Measurements from ENCODE around the gene KCNJ2. TPM values are rescaled to one million over a fixed set of nuclear protein-coding genes. Genes with fewer than 3 reads are reported as not detected.

KCNJ2 gene
- total RNA-seq, 4 donors from 2014 or later = 0.93 to 4.3 (median 1.7) TPM

DNA sequence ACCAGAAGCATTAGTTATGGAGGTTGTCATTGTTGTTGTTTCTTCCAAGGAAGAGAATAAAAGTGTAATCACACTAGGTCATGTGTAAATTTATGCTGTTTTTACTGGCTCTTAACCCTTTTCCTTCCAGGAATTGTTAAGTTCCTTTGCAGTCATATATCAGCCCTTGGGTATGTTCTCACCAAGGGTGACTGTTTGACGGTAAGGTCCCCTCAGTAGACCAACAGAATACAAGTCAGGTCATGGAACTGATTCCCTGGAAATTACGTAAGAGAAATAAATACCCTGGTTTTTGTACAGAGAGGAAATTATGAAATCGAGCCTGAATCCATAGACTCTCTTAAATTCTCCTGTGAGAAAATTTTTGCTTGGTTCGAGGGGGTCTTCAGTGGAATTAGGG is 11.2 kb upstream of the KCNJ2 start:
- intact Hi-C loops (cut with DNase I) = no loop called here
- no peaks in the 10 kb centered on the region for H3K36me3 ChIP-seq
- 79 to 86% methylated on average over 4 of the region's 4 CpGs for WGBS, 2 donors
- TF ChIP-seq POLR2A (IDR thresholded peaks at IDR 0.05) = no peak
- TF ChIP-seq, protein P1, sequence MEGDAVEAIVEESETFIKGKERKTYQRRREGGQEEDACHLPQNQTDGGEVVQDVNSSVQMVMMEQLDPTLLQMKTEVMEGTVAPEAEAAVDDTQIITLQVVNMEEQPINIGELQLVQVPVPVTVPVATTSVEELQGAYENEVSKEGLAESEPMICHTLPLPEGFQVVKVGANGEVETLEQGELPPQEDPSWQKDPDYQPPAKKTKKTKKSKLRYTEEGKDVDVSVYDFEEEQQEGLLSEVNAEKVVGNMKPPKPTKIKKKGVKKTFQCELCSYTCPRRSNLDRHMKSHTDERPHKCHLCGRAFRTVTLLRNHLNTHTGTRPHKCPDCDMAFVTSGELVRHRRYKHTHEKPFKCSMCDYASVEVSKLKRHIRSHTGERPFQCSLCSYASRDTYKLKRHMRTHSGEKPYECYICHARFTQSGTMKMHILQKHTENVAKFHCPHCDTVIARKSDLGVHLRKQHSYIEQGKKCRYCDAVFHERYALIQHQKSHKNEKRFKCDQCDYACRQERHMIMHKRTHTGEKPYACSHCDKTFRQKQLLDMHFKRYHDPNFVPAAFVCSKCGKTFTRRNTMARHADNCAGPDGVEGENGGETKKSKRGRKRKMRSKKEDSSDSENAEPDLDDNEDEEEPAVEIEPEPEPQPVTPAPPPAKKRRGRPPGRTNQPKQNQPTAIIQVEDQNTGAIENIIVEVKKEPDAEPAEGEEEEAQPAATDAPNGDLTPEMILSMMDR (IDR thresholded peaks at IDR 0.05) = no peak
- H3K4me3 ChIP-seq (replicated peaks in 1 of 3) = no peak overlapping the region
- no peak overlapping the region for H3K27ac ChIP-seq
- no peaks in the 10 kb centered on the region for H3K27me3 ChIP-seq
- no peaks in the 10 kb centered on the region for H3K4me1 ChIP-seq
- no peak for DNase-seq
- H3K9me3 ChIP-seq = no peaks in the 10 kb centered on the region

GRCh38 chr17:70158591-70158990 is 10.7 kb upstream of the KCNJ2 start:
- intact Hi-C loops (cut with DNase I) = no loop called here
- Histone ChIP-seq H3K27ac (no peak overlapping the region), H3K4me3 (replicated peaks in 1 of 3) (no peak overlapping the region), H3K9me3 (no peaks in the 10 kb centered on the region), H3K4me1 (no peaks in the 10 kb centered on the region), H3K36me3 (no peaks in the 10 kb centered on the region), H3K27me3 (no peaks in the 10 kb centered on the region)
- no peak for DNase-seq
- WGBS, 2 donors = 87 to 88% methylated on average over 6 of the region's 6 CpGs
- TF ChIP-seq, protein P1 (IDR thresholded peaks at IDR 0.05) = no peak
- TF ChIP-seq POLR2A (IDR thresholded peaks at IDR 0.05) = no peak

DNA sequence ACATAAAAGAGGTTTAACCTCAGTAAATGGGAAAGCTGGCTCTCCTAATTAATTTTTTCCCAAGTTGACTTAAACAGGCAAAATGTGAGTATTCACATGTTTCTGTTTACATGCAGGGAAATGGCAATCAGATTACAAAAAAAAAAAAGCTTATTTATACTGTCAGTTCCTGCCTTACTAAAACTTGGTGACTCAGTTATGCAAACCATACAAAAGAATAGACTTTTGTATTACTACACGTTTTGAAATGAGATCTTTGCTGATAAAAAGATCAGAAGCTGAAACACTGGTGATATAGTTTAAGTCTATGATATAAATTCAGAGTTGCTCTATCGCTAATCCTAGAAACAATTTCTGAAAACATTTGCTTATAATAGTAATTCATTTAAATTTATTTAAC is 9.4 kb upstream of the KCNJ2 start:
- no peaks in the 10 kb centered on the region for H3K4me1 ChIP-seq
- intact Hi-C loops (cut with DNase I) = no loop called here
- DNase-seq = no peak
- no peaks in the 10 kb centered on the region for H3K9me3 ChIP-seq
- no peak overlapping the region for H3K4me3 ChIP-seq (replicated peaks in 1 of 3)
- WGBS, 2 donors = 76 to 81% methylated on average over 2 of the region's 2 CpGs
- TF ChIP-seq, protein P1 (IDR thresholded peaks at IDR 0.05) = no peak
- no peak for TF ChIP-seq POLR2A (IDR thresholded peaks at IDR 0.05)
- no peaks in the 10 kb centered on the region for H3K27me3 ChIP-seq
- H3K27ac ChIP-seq = no peak overlapping the region
- no peaks in the 10 kb centered on the region for H3K36me3 ChIP-seq

DNA sequence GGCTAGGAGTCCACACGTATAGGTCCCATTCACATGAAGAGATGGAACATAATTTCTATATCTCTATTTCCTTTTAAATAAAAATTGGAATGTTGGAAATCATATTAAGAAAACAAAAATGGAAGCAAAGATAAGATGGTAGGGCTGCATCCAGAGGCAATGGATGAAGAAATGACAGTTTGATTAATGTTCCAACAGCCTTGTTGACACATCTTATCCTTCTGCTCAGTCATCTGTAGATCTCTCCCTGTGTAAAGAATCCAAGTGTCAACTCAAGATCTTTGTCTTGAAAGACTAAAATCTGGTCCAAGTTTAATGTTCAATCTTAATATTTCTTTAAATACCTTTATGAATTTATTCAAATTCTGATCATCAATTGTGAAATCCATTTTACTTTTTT is 7.8 kb upstream of the KCNJ2 start:
- WGBS, 2 donors = 83 to 93% methylated on average over 1 of the region's 1 CpG
- Histone ChIP-seq H3K27me3 (no peaks in the 10 kb centered on the region), H3K4me1 (no peaks in the 10 kb centered on the region), H3K27ac (no peak overlapping the region), H3K9me3 (no peaks in the 10 kb centered on the region), H3K36me3 (no peaks in the 10 kb centered on the region), H3K4me3 (replicated peaks in 1 of 3) (no peak overlapping the region)
- no peak for DNase-seq
- TF ChIP-seq POLR2A (IDR thresholded peaks at IDR 0.05) = no peak
- TF ChIP-seq, protein P1 (IDR thresholded peaks at IDR 0.05) = no peak
- intact Hi-C loops (cut with DNase I) = no loop called here

GRCh38 chr17:70165383-70165782 is 3.9 kb upstream of the KCNJ2 start:
- Histone ChIP-seq H3K4me3 (replicated peaks in 1 of 3) (no peak overlapping the region), H3K9me3 (no peaks in the 10 kb centered on the region), H3K4me1 (no peaks in the 10 kb centered on the region), H3K27me3 (no peaks in the 10 kb centered on the region), H3K27ac (no peak overlapping the region), H3K36me3 (no peaks in the 10 kb centered on the region)
- DNase-seq = no peak
- 82 to 91% methylated on average over 2 of the region's 2 CpGs for WGBS, 2 donors
- TF ChIP-seq, protein P1 (IDR thresholded peaks at IDR 0.05) = no peak
- no peak for TF ChIP-seq POLR2A (IDR thresholded peaks at IDR 0.05)
- intact Hi-C loops (cut with DNase I) = no loop called here

Data from thyroid gland (tissue), 4 donors.